K562 (cell line): Measurements from ENCODE around the gene PDE4A. TPM values are rescaled to one million over a fixed set of nuclear protein-coding genes. Genes with fewer than 3 reads are reported as not detected.

Experiments used
- BRD4 ChIP-seq: fragments of 200-600 bp; sonication (generic); IDR thresholded peaks from 2 replicates; pipeline ENCODE4 v1.6.1; 2017; ENCODE audit warnings: inconsistent platforms
- CBX1 ChIP-seq: sonication (generic); IDR thresholded peaks from 2 replicates; pipeline ENCODE4 v1.6.1; 2016; ENCODE audit warnings: antibody characterized with exemption, low read depth, mild to moderate bottlenecking
- MGA ChIP-seq: fragments of 450-650 bp; IDR thresholded peaks from 2 replicates; pipeline ENCODE4 v1.6.1; 2016; ENCODE audit warnings: mild to moderate bottlenecking, moderate library complexity
- SPI1 ChIP-seq: IDR thresholded peaks from 2 replicates; pipeline ENCODE4 v1.6.1; 2011; ENCODE audit warnings: low read depth, low read length, control low read depth, borderline replicate concordance
- SRSF7 ChIP-seq: fragments of 200-400 bp; formaldehyde crosslinking; optimal IDR thresholded peaks from 2 replicates; pipeline ENCODE3; 2017; ENCODE audit warnings: mild to moderate bottlenecking, low read depth, low read length
- polyA plus RNA-seq, 8 experiments: library from polyadenylated mRNA; depleted of rRNA in 4 of 8; stranded (reverse) in 5 of 8; unstranded in 3 of 8; fragments of >200 nt; fragmentation: Nextera tagmentation in 2 of 8; fragmentation: Illumina TruSeq in 1 of 8; extraction: Ambion mirVana in 2 of 8; extraction: Trizol in 1 of 8; gene quantifications; 2 replicates each; pipeline versions ENCODE4 v1.2.1 to v1.2.3, GENCODE V29; 2011 to 2014; ENCODE audit warnings: inconsistent platforms in 1 of 8, missing spikeins in 1 of 8
- total RNA-seq, 7 experiments: library from RNA; depleted of rRNA in 6 of 7; stranded (reverse); fragments of >200 nt in 6 of 7; fragmentation: Illumina TruSeq in 2 of 7; extraction: Trizol in 2 of 7; gene quantifications; 2 replicates each; pipeline versions ENCODE4 v1.2.1 to v1.2.3, GENCODE V29; 2011 to 2021; ENCODE audit warnings: low replicate concordance in 1 of 7
- TF ChIP-seq, protein P1 (sequence below): sonication (generic); formaldehyde crosslinking; IDR thresholded peaks from 2 replicates; pipeline ENCODE4 v1.8.1; 2022; ENCODE audit warnings: missing genetic modification reagents
- TF ChIP-seq, protein P2 (sequence below): fragments of 450-650 bp; IDR thresholded peaks from 2 replicates; pipeline ENCODE4 v1.6.1; 2017; ENCODE audit warnings: antibody characterized with exemption, mild to moderate bottlenecking

Gene PDE4A
- total and polyA plus RNA-seq, 9 of the 15 experiments (the other 6 are each of a cell fraction or from before 2014, with no cell fraction given), result 0.66 to 26.9 (median 4.6) TPM

GRCh38 chr19:10395436-10395835 lies 24.9 kb upstream of the PDE4A start (continued):
- TF ChIP-seq SPI1, result no peak
- no peak for TF ChIP-seq CBX1
- TF ChIP-seq BRD4, result no peak
- TF ChIP-seq, protein P1, sequence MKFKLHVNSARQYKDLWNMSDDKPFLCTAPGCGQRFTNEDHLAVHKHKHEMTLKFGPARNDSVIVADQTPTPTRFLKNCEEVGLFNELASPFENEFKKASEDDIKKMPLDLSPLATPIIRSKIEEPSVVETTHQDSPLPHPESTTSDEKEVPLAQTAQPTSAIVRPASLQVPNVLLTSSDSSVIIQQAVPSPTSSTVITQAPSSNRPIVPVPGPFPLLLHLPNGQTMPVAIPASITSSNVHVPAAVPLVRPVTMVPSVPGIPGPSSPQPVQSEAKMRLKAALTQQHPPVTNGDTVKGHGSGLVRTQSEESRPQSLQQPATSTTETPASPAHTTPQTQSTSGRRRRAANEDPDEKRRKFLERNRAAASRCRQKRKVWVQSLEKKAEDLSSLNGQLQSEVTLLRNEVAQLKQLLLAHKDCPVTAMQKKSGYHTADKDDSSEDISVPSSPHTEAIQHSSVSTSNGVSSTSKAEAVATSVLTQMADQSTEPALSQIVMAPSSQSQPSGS (CRISPR knock-in tag), result no peak
- no peak for TF ChIP-seq MGA
- TF ChIP-seq, protein P2, sequence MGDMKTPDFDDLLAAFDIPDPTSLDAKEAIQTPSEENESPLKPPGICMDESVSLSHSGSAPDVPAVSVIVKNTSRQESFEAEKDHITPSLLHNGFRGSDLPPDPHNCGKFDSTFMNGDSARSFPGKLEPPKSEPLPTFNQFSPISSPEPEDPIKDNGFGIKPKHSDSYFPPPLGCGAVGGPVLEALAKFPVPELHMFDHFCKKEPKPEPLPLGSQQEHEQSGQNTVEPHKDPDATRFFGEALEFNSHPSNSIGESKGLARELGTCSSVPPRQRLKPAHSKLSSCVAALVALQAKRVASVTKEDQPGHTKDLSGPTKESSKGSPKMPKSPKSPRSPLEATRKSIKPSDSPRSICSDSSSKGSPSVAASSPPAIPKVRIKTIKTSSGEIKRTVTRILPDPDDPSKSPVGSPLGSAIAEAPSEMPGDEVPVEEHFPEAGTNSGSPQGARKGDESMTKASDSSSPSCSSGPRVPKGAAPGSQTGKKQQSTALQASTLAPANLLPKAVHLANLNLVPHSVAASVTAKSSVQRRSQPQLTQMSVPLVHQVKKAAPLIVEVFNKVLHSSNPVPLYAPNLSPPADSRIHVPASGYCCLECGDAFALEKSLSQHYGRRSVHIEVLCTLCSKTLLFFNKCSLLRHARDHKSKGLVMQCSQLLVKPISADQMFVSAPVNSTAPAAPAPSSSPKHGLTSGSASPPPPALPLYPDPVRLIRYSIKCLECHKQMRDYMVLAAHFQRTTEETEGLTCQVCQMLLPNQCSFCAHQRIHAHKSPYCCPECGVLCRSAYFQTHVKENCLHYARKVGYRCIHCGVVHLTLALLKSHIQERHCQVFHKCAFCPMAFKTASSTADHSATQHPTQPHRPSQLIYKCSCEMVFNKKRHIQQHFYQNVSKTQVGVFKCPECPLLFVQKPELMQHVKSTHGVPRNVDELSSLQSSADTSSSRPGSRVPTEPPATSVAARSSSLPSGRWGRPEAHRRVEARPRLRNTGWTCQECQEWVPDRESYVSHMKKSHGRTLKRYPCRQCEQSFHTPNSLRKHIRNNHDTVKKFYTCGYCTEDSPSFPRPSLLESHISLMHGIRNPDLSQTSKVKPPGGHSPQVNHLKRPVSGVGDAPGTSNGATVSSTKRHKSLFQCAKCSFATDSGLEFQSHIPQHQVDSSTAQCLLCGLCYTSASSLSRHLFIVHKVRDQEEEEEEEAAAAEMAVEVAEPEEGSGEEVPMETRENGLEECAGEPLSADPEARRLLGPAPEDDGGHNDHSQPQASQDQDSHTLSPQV, result no peak
- no peak for TF ChIP-seq SRSF7
